Erythroblast (primary cell): ENCODE results near the gene NKD1.

Experiments used
- GATA1 ChIP-seq: IDR thresholded peaks from 2 replicates; pipeline ENCODE4 v1.6.1; 2011; ENCODE audit warnings: low read depth, mild to moderate bottlenecking, control low read depth, low read length, moderate library complexity
- POLR2A ChIP-seq: IDR thresholded peaks from 2 replicates; pipeline ENCODE4 v1.6.1; 2011; ENCODE audit warnings: mild to moderate bottlenecking, low read length

GRCh38 chr16:50695017-50696000 lies 147.1 kb downstream of the NKD1 start:
- TF ChIP-seq POLR2A (no peak), GATA1 (no peak)
